Lower leg skin (tissue), 3 donors: ENCODE results near the gene SIGLEC1.

Experiments used
- POLR2A ChIP-seq, 2 donors: fragments of 450-650 bp; IDR thresholded peaks; one replicate each; pipeline ENCODE4 v1.6.1; 2016 to 2017; ENCODE audit warnings: antibody characterized with exemption in 2 of 2, mild to moderate bottlenecking in 1 of 2, moderate library complexity in 1 of 2
- TF ChIP-seq, protein P1 (sequence below), 3 donors: fragments of 450-650 bp; IDR thresholded peaks; one replicate each; pipeline ENCODE4 v1.5.1; 2016; ENCODE audit warnings: antibody characterized with exemption in 3 of 3, mild to moderate bottlenecking in 3 of 3, moderate library complexity in 2 of 3

DNA sequence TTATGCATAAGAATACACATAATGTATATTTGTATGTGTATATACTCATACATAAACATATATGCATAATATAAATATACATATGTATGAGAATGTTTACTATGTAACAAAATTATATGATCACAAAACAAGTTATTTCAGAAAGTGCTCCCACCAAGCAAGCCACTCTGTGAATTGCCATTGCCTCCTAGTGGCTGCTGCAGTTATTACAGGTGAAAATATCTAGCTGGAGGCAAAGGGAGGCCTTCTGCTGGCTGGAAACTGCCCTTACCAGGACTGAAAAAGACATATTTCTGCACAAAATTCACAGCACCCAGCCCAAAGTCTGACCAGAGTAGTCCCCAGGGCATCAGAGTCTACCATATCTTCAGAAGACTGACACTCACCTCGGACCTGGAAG, 16.2 kb downstream of the SIGLEC1 start:
- TF ChIP-seq, protein P1, sequence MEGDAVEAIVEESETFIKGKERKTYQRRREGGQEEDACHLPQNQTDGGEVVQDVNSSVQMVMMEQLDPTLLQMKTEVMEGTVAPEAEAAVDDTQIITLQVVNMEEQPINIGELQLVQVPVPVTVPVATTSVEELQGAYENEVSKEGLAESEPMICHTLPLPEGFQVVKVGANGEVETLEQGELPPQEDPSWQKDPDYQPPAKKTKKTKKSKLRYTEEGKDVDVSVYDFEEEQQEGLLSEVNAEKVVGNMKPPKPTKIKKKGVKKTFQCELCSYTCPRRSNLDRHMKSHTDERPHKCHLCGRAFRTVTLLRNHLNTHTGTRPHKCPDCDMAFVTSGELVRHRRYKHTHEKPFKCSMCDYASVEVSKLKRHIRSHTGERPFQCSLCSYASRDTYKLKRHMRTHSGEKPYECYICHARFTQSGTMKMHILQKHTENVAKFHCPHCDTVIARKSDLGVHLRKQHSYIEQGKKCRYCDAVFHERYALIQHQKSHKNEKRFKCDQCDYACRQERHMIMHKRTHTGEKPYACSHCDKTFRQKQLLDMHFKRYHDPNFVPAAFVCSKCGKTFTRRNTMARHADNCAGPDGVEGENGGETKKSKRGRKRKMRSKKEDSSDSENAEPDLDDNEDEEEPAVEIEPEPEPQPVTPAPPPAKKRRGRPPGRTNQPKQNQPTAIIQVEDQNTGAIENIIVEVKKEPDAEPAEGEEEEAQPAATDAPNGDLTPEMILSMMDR (IDR thresholded peaks at IDR 0.05) = no peak
- TF ChIP-seq POLR2A (IDR thresholded peaks at IDR 0.05) = no peak
